SU-DHL-6 (cell line): Measurements from ENCODE around the gene FRMPD4.

Experiments used
- EZH2phosphoT487 ChIP-seq: fragments of 200-600 bp; sonication (generic), shearing (Covaris generic); conservative IDR thresholded peaks from 2 replicates; pipeline ENCODE4 v1.6.1; 2018; ENCODE audit warnings: mild to moderate bottlenecking, antibody characterized with exemption, low read length, moderate library complexity, mixed read lengths
- TF ChIP-seq, protein P1 (sequence below): fragments of 200-600 bp; sonication (generic); IDR thresholded peaks from one replicate; pipeline ENCODE4 v1.5.1; 2017; ENCODE audit warnings: antibody characterized with exemption, mild to moderate bottlenecking, low read length, moderate library complexity; ENCODE audit not compliant: insufficient read depth, poor library complexity, severe bottlenecking

DNA sequence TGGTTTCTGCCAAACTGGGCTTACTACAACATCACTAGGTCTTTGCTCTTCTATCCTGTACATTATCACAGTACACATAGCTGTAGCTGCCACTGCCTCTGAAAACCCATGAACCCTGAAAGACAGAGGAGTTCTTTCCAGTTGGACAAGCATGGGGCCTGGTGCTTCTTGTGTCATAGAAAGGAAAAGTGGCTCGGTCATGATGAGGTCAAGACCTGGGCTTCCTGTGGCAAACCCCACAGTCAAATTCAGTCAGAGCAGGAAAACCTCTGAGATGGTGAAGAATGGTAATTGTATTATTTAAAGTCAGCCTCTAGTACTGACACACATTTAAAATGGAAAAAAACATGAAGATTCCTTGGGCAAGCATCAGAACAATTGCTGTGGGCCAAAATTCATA, 519.6 kb downstream of the FRMPD4 start:
- TF ChIP-seq, protein P1, sequence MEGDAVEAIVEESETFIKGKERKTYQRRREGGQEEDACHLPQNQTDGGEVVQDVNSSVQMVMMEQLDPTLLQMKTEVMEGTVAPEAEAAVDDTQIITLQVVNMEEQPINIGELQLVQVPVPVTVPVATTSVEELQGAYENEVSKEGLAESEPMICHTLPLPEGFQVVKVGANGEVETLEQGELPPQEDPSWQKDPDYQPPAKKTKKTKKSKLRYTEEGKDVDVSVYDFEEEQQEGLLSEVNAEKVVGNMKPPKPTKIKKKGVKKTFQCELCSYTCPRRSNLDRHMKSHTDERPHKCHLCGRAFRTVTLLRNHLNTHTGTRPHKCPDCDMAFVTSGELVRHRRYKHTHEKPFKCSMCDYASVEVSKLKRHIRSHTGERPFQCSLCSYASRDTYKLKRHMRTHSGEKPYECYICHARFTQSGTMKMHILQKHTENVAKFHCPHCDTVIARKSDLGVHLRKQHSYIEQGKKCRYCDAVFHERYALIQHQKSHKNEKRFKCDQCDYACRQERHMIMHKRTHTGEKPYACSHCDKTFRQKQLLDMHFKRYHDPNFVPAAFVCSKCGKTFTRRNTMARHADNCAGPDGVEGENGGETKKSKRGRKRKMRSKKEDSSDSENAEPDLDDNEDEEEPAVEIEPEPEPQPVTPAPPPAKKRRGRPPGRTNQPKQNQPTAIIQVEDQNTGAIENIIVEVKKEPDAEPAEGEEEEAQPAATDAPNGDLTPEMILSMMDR = no peak
- TF ChIP-seq EZH2phosphoT487 = no peak
